CD4-positive, alpha-beta T cell treated with Interleukin-2 at 100 ng/mL for 4 hours (primary cell): ENCODE measurements around the gene WDR35.

Experiments
- DNase-seq: peaks from one replicate; pipeline ENCODE4 v3.0.0-alpha.2; 2020; ENCODE audit warnings: low spot score

Gene WDR35

GRCh38 chr2:20011276-20012031 is 21.5 kb upstream of the WDR35 start:
- no peak for DNase-seq

DNA sequence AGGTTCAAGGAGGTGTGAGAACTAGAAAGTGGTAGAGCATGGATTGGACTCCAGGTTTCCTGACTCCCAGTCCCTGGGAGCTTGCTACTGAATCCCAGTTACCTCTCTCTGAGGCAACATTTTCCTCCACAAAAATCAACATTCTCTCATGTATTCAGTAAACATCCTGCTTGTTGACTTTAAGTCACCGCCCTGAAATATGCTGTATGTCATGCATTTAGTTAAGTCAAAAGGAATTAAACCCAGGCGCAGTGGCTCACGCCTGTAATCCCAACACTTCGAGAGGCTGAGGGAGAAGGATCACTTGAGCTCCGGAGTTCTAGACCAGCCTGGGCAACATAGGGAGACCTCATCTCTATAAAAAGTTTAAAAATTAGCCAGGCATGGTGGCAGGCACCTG is 18.8 kb upstream of the WDR35 start:
- no peak for DNase-seq

DNA sequence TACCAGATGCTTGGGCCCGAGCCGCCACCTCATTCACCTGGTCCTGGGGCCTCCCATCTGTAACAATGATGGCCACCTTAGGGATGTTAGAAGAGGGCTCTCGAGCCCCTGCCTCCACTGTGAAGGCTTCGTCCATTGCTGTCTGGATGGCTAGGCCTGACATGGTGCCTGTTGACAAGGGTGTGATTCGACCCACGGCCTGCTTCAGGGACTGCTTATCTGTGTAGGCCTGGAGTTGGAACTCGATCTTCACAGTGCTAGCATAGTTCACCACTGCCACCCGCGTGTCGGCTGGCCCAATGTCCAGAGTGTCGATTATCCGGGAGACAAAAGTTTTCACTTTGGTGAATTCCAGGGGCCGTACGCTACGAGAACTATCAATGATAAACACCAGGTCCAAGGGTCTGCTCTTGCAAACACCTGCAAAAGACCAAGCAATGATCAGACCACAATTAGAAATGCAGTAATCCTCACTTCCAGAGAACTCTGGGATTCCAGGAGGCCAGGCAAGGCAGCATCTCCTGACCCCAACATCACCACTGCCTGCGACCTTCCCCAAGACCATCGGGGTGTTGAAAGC is 16.1 kb upstream of the WDR35 start:
- DNase-seq: no peak

- DNase-seq: no peak
Measured at GRCh38 chr2:20005067-20005627, 15.2 kb upstream of the WDR35 start.

GRCh38 chr2:20001361-20001863 is 11.5 kb upstream of the WDR35 start:
- no peak for DNase-seq

DNA sequence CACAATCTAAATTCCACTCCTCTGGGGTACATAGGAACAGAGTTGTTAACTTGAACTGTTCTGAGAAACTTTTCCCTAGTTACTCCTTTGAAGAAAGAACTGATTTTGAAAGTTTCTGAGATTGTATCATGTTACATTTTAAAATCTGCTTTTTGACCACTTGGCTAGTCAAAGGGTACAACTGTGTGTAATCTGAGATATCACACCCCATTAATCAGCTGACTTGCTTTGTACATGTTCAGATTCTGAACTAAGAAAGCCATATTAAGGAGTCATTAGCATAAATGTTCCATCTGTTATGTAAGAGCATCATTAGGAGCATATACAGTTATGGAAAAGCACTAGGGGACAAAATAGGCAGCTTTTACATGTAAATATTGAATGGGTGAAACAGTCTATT is 3.8 kb upstream of the WDR35 start:
- no peak for DNase-seq

DNA sequence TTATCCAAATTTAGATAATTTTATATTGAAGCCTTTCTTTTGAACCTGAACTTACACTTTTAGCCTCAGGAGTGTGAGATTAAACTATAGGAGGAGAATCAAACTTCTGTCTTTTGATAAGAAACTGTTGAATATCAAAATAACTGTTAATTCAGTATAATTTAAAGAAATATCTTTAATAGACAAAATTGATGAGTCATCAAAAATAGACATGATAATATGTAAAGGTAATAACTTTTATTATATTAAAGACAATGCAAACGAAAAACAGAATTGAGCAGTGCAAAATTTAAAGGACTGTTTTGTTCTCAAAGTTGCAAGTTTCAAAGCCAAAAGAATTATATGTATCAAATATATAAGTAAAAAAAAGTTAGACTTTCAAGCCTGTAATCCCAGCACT is 2.0 kb upstream of the WDR35 start:
- no peak for DNase-seq

- no peak for DNase-seq
Measured at GRCh38 chr2:19990416-19990728, 467 bp upstream of the WDR35 start.

- no peak for DNase-seq
Measured at GRCh38 chr2:19989342-19989666, 601 bp downstream of the WDR35 start.

DNA sequence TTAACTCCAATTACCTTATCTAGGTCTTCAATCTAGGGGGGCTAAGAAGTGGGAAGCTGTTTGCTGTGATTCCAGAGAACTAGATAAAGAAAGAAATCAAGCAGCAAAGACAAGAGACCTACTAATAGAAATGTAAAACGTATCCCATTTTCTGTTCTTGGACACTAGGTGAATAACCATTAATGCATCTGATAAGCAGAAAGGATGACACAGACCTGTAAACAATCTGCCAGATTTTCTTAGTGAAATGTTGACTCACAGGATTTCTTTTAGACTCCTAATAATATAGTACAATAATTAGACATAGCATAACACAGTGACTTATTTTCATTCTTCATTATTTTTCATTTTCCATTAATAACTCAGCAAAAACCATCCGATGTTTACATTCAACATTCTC is 1.3 kb downstream of the WDR35 start:
- no peak for DNase-seq

- no peak for DNase-seq
Measured at GRCh38 chr2:19987936-19988335, 2.0 kb downstream of the WDR35 start.

DNA sequence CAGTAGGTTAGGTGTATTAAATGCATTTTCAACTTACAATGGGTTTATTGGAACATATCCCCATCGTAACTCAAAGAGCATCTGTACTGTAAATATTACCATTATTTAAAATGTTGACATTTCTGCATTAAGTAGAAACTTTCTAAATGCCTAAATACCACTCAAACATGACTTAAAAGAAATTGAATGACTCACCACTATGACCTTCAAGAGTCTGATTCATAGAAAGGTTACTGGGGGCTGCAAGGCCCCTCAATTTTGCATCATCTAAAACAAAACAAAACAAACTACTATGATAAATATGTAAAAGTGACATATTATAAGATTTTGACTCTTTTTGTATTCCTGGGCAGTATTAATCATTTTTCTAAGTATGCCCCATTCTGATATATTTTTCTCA is 7.6 kb downstream of the WDR35 start:
- DNase-seq: no peak

GRCh38 chr2:19979932-19980331 is 10.0 kb downstream of the WDR35 start:
- DNase-seq: no peak

GRCh38 chr2:19973466-19973865 is 16.4 kb downstream of the WDR35 start:
- no peak for DNase-seq

GRCh38 chr2:19971691-19972090 is 18.2 kb downstream of the WDR35 start:
- DNase-seq: no peak

GRCh38 chr2:19963386-19963785 is 26.5 kb downstream of the WDR35 start:
- no peak for DNase-seq

DNA sequence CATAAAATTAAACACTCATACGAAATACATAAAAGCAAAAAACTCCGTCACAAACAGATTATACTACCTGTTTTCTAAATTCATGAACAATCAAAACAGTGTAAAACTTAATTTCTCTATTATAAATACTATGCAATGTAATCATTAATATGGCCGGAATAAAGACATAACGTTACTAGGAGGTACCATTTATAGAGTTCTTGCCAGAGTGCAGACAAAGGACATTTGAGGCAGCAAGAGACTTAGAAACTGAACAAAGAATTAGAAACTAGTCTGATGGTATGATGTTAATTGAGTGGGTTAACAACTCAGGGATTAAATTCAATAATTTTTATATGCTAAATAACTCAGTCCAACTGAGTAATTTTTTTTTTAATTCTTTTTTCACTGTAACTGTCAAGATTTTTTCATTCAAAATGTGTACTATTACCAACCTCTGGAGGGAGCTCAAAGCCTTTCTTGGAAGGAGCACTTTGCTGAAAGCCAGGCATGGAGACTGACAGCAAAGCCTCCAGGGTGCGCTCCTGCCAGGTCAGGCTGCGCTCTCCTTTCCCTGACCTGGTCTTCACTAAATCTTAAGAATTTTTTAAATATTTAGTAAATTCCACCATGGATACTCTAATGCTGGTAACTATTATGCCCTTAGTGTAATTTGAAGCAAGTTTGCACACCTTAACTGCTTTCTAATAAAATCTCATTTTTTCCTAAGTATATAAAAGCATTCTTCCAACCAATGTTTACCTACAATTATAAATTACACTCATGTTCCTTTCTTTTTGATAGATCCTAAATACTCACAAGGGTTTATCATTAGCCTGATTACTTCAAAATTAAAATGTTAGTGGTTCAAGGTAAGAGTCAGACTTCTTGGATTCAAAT is 34.1 kb downstream of the WDR35 start:
- peak; percentile 55 for DNase-seq

- no peak for DNase-seq
Measured at GRCh38 chr2:19949071-19949470, 40.8 kb downstream of the WDR35 start.

DNA sequence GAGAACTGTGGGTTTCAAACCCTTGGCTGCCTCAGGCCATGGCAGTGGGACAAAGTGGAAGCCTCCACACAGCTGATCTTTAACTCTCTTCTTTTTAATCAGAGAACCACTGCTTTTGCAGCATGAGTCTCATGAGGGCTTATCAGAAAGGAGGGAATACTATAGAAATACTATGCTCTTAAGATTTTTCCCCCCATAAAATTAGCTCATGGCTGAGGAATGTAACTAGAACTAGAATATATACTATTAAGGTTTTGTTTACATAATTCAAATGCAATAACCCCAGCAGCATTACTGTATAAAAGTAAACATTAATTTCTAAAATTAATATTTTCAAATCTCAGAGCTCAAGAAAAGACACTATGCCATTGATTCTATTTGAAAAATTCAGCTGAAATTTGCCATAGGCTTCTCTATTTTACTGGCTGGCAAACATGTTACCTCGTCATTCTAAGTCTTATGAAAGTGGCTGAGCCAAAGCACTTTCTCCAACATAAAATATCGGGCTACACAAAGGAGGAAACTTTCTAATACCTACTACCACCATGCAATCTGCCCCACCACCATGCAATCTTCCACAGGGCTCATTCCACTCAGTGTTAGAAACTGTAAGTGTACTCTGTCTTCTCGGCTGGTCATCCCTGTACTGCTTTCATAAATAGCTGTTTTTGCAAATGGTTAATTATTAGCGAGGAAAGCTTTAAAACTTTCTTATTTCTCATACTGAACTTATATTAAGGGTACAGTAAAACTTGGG is 42.5 kb downstream of the WDR35 start:
- no peak for DNase-seq

- DNase-seq: no peak
Measured at GRCh38 chr2:19944205-19944845, 45.6 kb downstream of the WDR35 start.

- no peak for DNase-seq
Measured at GRCh38 chr2:19943189-19943588, 46.7 kb downstream of the WDR35 start.

DNA sequence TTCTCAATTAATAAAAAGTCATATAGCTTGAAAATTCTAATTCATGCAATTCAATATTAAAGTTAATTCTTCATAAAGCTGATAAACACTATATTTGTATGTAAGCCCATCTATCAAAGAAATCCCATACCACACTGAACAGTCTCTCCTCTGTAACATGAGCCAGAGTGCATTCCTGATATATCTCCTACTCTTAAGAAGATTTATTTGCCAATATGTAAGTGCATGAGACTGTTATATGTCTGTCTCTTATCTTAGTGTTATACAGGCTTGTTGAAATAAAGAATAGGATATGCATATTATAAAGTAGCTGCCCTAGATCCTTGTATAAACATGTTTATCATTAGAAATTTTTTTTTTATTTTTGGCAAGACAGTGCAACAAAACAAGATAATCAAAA is 47.7 kb downstream of the WDR35 start:
- DNase-seq: no peak
